Middle frontal gyrus (tissue), 1 donor: ENCODE results near the gene MRPL14.
"Not testable (repeated sequence)": the region's sequence is repeated elsewhere in the genome, so short reads cannot be mapped to it uniquely, and the experiment has no call there.

Source experiments
- DNase-seq: peaks from one replicate; pipeline ENCODE4 v3.0.0-alpha.2; 2015; ENCODE audit warnings: low spot score; ENCODE audit errors: extremely low spot score

MRPL14 gene

GRCh38 chr6:44102527-44102926 lies 24.7 kb downstream of the MRPL14 start:
- DNase-seq = no peak

GRCh38 chr6:44101832-44102231 lies 25.4 kb downstream of the MRPL14 start:
- DNase-seq = no peak

GRCh38 chr6:44100088-44100550 lies 27.1 kb downstream of the MRPL14 start:
- no peak for DNase-seq

GRCh38 chr6:44099192-44099591 lies 28.1 kb downstream of the MRPL14 start:
- no peak for DNase-seq

- no peak for DNase-seq
Measured at GRCh38 chr6:44097782-44098317, 29.4 kb downstream of the MRPL14 start.

- peak; percentile 36 for DNase-seq
Measured at GRCh38 chr6:44096612-44097011, 30.6 kb downstream of the MRPL14 start.

- DNase-seq = not testable (repeated sequence)
Measured at GRCh38 chr6:44095243-44095623, 32.0 kb downstream of the MRPL14 start.

- DNase-seq = no peak
Measured at GRCh38 chr6:44094403-44095242, 32.6 kb downstream of the MRPL14 start.

GRCh38 chr6:44093750-44094402 lies 33.4 kb downstream of the MRPL14 start:
- DNase-seq = no peak

GRCh38 chr6:44093066-44093465 lies 34.2 kb downstream of the MRPL14 start:
- DNase-seq = no peak

- no peak for DNase-seq
Measured at GRCh38 chr6:44091981-44092884, 35.0 kb downstream of the MRPL14 start.

- DNase-seq = not testable (repeated sequence)
Measured at GRCh38 chr6:44091356-44091755, 35.9 kb downstream of the MRPL14 start.

GRCh38 chr6:44090465-44090864 lies 36.8 kb downstream of the MRPL14 start:
- DNase-seq = no peak

- DNase-seq = no peak
Measured at GRCh38 chr6:44088827-44089590, 38.2 kb downstream of the MRPL14 start.

- no peak for DNase-seq
Measured at GRCh38 chr6:44087623-44088022, 39.6 kb downstream of the MRPL14 start.

- DNase-seq = no peak
Measured at GRCh38 chr6:44086931-44087574, 40.2 kb downstream of the MRPL14 start.

GRCh38 chr6:44085219-44085618 lies 42.0 kb downstream of the MRPL14 start:
- DNase-seq = no peak

- no peak for DNase-seq
Measured at GRCh38 chr6:44084231-44085014, 42.8 kb downstream of the MRPL14 start.

- DNase-seq = no peak
Measured at GRCh38 chr6:44082872-44083321, 44.4 kb downstream of the MRPL14 start.
